ENCODE measurements around the gene SLC13A3. TPM values are rescaled to one million over a fixed set of nuclear protein-coding genes. Genes with fewer than 3 reads are reported as not detected.

SLC13A3 gene
- total RNA-seq = 1 to 10 TPM; 1.2 to 3.5 (median 1.9) TPM

GRCh38 chr20:46651091-46651962 is at the start of gene SLC13A3:
SLC13A3 (minus strand) TSS chr20:46651459; CDS start chr20:46651421, 38 bp downstream.
- DNase-seq (ENCODE audit: low spot score) (no peak), ATAC-seq (ENCODE audit: low FRiP score) (peak; percentile 76)
- no peak for TF ChIP-seq CTCF (IDR thresholded peaks at IDR 0.05)

GRCh38 chr20:46701057-46701456 is 49.8 kb upstream of the SLC13A3 start:
- ATAC-seq (ENCODE audit: low FRiP score) (no peak), DNase-seq (ENCODE audit: low spot score) (no peak)
- no peak for TF ChIP-seq CTCF (IDR thresholded peaks at IDR 0.05)

DNA sequence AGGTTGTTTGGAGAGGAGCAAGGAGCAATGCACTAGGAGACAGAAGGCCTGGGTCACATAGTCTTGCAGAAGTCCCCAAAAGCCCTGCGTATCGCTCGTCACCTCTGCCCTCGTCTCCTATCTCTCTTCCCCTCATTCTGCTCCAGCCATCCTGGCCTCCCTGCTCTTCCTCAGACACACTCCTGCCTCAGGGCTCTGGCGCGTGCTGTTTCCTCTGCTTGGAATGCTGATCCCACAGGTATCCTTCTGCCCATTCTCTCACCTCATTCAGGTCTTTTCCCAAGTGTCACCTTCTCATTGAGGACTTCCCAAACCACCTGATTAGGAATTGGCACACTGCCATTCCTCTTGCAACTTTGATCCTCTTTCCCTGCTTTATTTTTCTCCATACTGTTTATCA is 49.2 kb upstream of the SLC13A3 start:
- no peak for DNase-seq (ENCODE audit: low spot score)
- no peak for ATAC-seq (ENCODE audit: low FRiP score)
- TF ChIP-seq CTCF (IDR thresholded peaks at IDR 0.05) = no peak

DNA sequence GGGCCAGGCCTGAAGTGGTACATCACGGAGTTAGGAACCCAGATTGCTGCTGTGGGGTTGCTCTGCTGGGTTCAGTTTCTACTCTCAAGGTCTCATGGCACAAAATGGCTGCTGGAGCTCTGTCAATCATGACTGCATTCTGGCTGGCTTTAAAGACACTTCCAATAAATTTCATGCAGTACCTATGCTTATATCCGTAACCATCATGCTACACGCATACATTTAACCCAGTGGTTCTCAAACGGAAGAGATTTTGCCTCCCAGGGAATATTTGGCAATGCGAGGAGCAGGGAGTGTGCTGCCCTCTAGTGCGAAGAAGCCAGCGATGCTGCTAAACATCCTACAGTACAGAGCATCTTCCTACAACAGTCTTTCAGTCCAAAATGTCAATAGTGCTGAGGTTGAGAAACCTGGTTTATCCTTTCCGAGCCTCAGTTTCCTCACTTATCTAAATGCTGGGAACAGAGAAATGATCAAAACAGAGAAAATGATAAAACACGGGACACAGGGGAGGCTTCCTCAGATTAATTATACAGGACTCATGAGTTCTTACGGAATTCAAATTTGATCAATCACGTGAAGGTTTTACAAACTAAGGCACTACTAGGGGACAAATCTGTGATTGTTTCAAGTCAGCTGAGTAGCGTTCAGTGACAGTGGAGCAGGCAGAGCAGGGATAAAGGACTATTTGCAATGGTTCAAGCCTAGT is 48.5 kb upstream of the SLC13A3 start:
- TF ChIP-seq CTCF (IDR thresholded peaks at IDR 0.05) = no peak
- ATAC-seq (ENCODE audit: low FRiP score) (no peak), DNase-seq (ENCODE audit: low spot score) (no peak)

GRCh38 chr20:46698788-46699187 is 47.5 kb upstream of the SLC13A3 start:
- TF ChIP-seq CTCF (IDR thresholded peaks at IDR 0.05) = no peak
- DNase-seq (ENCODE audit: low spot score) (no peak), ATAC-seq (ENCODE audit: low FRiP score) (no peak)

GRCh38 chr20:46696791-46697279 is 45.6 kb upstream of the SLC13A3 start:
- ATAC-seq (ENCODE audit: low FRiP score) = no peak
- DNase-seq (ENCODE audit: low spot score) = no peak
- TF ChIP-seq CTCF (IDR thresholded peaks at IDR 0.05) = no peak

Measured in omental fat pad (tissue), 4 donors.